Measurements from ENCODE around the gene SLC25A43.

DNA sequence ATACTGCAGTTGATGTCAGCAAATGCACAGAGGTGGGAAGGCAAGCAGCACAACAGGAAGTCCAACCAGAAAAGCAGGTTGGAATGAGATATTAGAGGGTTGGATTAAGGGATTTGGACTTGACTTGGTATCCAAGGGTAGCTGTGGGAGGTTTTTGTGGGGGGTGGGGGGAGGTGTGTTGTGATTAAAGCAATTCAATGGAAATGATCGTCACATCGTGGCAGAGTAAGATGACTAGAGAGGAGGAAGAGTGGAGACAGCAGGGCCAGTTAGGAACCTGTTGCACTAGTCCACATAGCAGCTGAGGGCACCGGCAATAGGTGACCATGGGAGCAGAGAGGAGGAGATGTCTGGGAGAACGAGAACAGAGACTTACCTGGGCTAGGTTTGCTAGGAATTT is 2.4 kb downstream of the SLC25A43 start:
- TF ChIP-seq, protein P1, sequence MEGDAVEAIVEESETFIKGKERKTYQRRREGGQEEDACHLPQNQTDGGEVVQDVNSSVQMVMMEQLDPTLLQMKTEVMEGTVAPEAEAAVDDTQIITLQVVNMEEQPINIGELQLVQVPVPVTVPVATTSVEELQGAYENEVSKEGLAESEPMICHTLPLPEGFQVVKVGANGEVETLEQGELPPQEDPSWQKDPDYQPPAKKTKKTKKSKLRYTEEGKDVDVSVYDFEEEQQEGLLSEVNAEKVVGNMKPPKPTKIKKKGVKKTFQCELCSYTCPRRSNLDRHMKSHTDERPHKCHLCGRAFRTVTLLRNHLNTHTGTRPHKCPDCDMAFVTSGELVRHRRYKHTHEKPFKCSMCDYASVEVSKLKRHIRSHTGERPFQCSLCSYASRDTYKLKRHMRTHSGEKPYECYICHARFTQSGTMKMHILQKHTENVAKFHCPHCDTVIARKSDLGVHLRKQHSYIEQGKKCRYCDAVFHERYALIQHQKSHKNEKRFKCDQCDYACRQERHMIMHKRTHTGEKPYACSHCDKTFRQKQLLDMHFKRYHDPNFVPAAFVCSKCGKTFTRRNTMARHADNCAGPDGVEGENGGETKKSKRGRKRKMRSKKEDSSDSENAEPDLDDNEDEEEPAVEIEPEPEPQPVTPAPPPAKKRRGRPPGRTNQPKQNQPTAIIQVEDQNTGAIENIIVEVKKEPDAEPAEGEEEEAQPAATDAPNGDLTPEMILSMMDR (conservative IDR thresholded peaks at IDR 0.05; ENCODE audit: low read depth in 2 of 2) = no peak
- TF ChIP-seq ZNF114 (CRISPR knock-in tag; IDR thresholded peaks at IDR 0.05) (no peak), EZH2 (IDR thresholded peaks at IDR 0.05; ENCODE audit: low read depth, unreplicated experiment) (no peak), POLR2AphosphoS5 (IDR thresholded peaks at IDR 0.05; ENCODE audit: low read depth) (no peak), NANOG (IDR thresholded peaks at IDR 0.05; ENCODE audit: borderline replicate concordance) (no peak), JUNB (IDR thresholded peaks at IDR 0.05; ENCODE audit: unreplicated experiment) (no peak), EZH2phosphoT487 (IDR thresholded peaks at IDR 0.05; ENCODE audit: unreplicated experiment) (no peak)
- TF ChIP-seq, protein P2, sequence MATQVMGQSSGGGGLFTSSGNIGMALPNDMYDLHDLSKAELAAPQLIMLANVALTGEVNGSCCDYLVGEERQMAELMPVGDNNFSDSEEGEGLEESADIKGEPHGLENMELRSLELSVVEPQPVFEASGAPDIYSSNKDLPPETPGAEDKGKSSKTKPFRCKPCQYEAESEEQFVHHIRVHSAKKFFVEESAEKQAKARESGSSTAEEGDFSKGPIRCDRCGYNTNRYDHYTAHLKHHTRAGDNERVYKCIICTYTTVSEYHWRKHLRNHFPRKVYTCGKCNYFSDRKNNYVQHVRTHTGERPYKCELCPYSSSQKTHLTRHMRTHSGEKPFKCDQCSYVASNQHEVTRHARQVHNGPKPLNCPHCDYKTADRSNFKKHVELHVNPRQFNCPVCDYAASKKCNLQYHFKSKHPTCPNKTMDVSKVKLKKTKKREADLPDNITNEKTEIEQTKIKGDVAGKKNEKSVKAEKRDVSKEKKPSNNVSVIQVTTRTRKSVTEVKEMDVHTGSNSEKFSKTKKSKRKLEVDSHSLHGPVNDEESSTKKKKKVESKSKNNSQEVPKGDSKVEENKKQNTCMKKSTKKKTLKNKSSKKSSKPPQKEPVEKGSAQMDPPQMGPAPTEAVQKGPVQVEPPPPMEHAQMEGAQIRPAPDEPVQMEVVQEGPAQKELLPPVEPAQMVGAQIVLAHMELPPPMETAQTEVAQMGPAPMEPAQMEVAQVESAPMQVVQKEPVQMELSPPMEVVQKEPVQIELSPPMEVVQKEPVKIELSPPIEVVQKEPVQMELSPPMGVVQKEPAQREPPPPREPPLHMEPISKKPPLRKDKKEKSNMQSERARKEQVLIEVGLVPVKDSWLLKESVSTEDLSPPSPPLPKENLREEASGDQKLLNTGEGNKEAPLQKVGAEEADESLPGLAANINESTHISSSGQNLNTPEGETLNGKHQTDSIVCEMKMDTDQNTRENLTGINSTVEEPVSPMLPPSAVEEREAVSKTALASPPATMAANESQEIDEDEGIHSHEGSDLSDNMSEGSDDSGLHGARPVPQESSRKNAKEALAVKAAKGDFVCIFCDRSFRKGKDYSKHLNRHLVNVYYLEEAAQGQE (IDR thresholded peaks at IDR 0.05; ENCODE audit: unreplicated experiment) = no peak
- TF ChIP-seq, protein P3, sequence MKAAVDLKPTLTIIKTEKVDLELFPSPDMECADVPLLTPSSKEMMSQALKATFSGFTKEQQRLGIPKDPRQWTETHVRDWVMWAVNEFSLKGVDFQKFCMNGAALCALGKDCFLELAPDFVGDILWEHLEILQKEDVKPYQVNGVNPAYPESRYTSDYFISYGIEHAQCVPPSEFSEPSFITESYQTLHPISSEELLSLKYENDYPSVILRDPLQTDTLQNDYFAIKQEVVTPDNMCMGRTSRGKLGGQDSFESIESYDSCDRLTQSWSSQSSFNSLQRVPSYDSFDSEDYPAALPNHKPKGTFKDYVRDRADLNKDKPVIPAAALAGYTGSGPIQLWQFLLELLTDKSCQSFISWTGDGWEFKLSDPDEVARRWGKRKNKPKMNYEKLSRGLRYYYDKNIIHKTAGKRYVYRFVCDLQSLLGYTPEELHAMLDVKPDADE (IDR thresholded peaks at IDR 0.05) = no peak
